ENCODE results near the gene AGXT.
A peak's percentile ranks its signal among the peaks of the same experiment; 100 is the strongest.

AGXT gene

GRCh38 chr2:240905176-240905781 is 36.7 kb downstream of the AGXT start:
- no peak for TF ChIP-seq ISL1 (CRISPR knock-in tag; IDR thresholded peaks at IDR 0.05)
- TF ChIP-seq PATZ1 (CRISPR knock-in tag; IDR thresholded peaks at IDR 0.05; ENCODE audit: borderline replicate concordance), result no peak
- no peak for TF ChIP-seq TOX (CRISPR knock-in tag; IDR thresholded peaks at IDR 0.05; ENCODE audit: borderline replicate concordance)
- no peak for TF ChIP-seq BACH2 (CRISPR knock-in tag; IDR thresholded peaks at IDR 0.05; ENCODE audit: borderline replicate concordance)
- TF ChIP-seq ESRRG (CRISPR knock-in tag; IDR thresholded peaks at IDR 0.05), result no peak
- no peak for TF ChIP-seq ZFP3 (CRISPR knock-in tag; IDR thresholded peaks at IDR 0.05)
- no peak for TF ChIP-seq ZC3H10 (CRISPR knock-in tag; IDR thresholded peaks at IDR 0.05)
- TF ChIP-seq TCF4 (CRISPR knock-in tag; IDR thresholded peaks at IDR 0.05; ENCODE audit: borderline replicate concordance), result no peak
- no peak for TF ChIP-seq POU6F1 (CRISPR knock-in tag; IDR thresholded peaks at IDR 0.05; ENCODE audit: borderline replicate concordance, low read depth)
- no peak for TF ChIP-seq SNAI2 (CRISPR knock-in tag; IDR thresholded peaks at IDR 0.05)
- TF ChIP-seq CSDC2 (CRISPR knock-in tag; IDR thresholded peaks at IDR 0.05), result no peak
- TF ChIP-seq, protein P1, sequence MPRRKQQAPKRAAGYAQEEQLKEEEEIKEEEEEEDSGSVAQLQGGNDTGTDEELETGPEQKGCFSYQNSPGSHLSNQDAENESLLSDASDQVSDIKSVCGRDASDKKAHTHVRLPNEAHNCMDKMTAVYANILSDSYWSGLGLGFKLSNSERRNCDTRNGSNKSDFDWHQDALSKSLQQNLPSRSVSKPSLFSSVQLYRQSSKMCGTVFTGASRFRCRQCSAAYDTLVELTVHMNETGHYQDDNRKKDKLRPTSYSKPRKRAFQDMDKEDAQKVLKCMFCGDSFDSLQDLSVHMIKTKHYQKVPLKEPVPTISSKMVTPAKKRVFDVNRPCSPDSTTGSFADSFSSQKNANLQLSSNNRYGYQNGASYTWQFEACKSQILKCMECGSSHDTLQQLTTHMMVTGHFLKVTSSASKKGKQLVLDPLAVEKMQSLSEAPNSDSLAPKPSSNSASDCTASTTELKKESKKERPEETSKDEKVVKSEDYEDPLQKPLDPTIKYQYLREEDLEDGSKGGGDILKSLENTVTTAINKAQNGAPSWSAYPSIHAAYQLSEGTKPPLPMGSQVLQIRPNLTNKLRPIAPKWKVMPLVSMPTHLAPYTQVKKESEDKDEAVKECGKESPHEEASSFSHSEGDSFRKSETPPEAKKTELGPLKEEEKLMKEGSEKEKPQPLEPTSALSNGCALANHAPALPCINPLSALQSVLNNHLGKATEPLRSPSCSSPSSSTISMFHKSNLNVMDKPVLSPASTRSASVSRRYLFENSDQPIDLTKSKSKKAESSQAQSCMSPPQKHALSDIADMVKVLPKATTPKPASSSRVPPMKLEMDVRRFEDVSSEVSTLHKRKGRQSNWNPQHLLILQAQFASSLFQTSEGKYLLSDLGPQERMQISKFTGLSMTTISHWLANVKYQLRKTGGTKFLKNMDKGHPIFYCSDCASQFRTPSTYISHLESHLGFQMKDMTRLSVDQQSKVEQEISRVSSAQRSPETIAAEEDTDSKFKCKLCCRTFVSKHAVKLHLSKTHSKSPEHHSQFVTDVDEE (CRISPR knock-in tag; IDR thresholded peaks at IDR 0.05), result no peak
- TF ChIP-seq PPARA (CRISPR knock-in tag; IDR thresholded peaks at IDR 0.05; ENCODE audit: borderline replicate concordance), result no peak
- TF ChIP-seq OSR1 (CRISPR knock-in tag; IDR thresholded peaks at IDR 0.05), result no peak
- no peak for TF ChIP-seq CREB5 (CRISPR knock-in tag; IDR thresholded peaks at IDR 0.05; ENCODE audit: low read depth)
- no peak for TF ChIP-seq ZNF70 (CRISPR knock-in tag; IDR thresholded peaks at IDR 0.05)
- no peak for TF ChIP-seq GLIS3 (CRISPR knock-in tag; IDR thresholded peaks at IDR 0.05)
- TF ChIP-seq CSRNP3 (CRISPR knock-in tag; IDR thresholded peaks at IDR 0.05), result no peak
- TF ChIP-seq ZFP30 (CRISPR knock-in tag; IDR thresholded peaks at IDR 0.05), result no peak
- TF ChIP-seq ZNF565 (CRISPR knock-in tag; conservative IDR thresholded peaks at IDR 0.05; ENCODE audit: low read depth), result no peak
- ATAC-seq, result no peak

GRCh38 chr2:240906141-240906910 is 37.7 kb downstream of the AGXT start, which contains the start of gene CROCC2:
TSS of gene CROCC2 (plus strand) at chr2:240906336. CDS start at chr2:240906514, 178 bp downstream.
- peak; percentile 48 for ATAC-seq
- no peak for TF ChIP-seq CREB5 (CRISPR knock-in tag; IDR thresholded peaks at IDR 0.05; ENCODE audit: low read depth)
- no peak for TF ChIP-seq POU6F1 (CRISPR knock-in tag; IDR thresholded peaks at IDR 0.05; ENCODE audit: borderline replicate concordance, low read depth)
- no peak for TF ChIP-seq TCF4 (CRISPR knock-in tag; IDR thresholded peaks at IDR 0.05; ENCODE audit: borderline replicate concordance)
- no peak for TF ChIP-seq PPARA (CRISPR knock-in tag; IDR thresholded peaks at IDR 0.05; ENCODE audit: borderline replicate concordance)
- no peak for TF ChIP-seq CSDC2 (CRISPR knock-in tag; IDR thresholded peaks at IDR 0.05)
- no peak for TF ChIP-seq ZNF565 (CRISPR knock-in tag; conservative IDR thresholded peaks at IDR 0.05; ENCODE audit: low read depth)
- TF ChIP-seq ESRRG (CRISPR knock-in tag; IDR thresholded peaks at IDR 0.05), result no peak
- no peak for TF ChIP-seq SNAI2 (CRISPR knock-in tag; IDR thresholded peaks at IDR 0.05)
- TF ChIP-seq RARB (CRISPR knock-in tag; IDR thresholded peaks at IDR 0.05), result no peak
- no peak for TF ChIP-seq GLIS3 (CRISPR knock-in tag; IDR thresholded peaks at IDR 0.05)
- no peak for TF ChIP-seq ZFP3 (CRISPR knock-in tag; IDR thresholded peaks at IDR 0.05)
- no peak for TF ChIP-seq CSRNP3 (CRISPR knock-in tag; IDR thresholded peaks at IDR 0.05)
